GM12891 (cell line): ENCODE data around the gene TACC3.

Experiments
- PAX5 ChIP-seq: IDR thresholded peaks from 2 replicates; pipeline ENCODE4 v1.6.1; 2011; ENCODE audit warnings: low read length, moderate library complexity, mild to moderate bottlenecking; ENCODE audit not compliant: insufficient read depth, severe bottlenecking
- POLR2A ChIP-seq: IDR thresholded peaks from 2 replicates; pipeline ENCODE4 v1.6.1; 2011; ENCODE audit warnings: low read depth, low read length, control low read depth
- POLR2AphosphoS5 ChIP-seq: IDR thresholded peaks from 2 replicates; pipeline ENCODE4 v1.6.1; 2011; ENCODE audit warnings: low read depth, low read length, control low read depth
- POU2F2 ChIP-seq: IDR thresholded peaks from 2 replicates; pipeline ENCODE4 v1.6.1; 2011; ENCODE audit warnings: low read depth, mild to moderate bottlenecking, control low read depth, low read length, moderate library complexity
- SPI1 ChIP-seq: IDR thresholded peaks from 2 replicates; pipeline ENCODE4 v1.6.1; 2011; ENCODE audit warnings: low read depth, low read length, control low read depth
- TAF1 ChIP-seq: IDR thresholded peaks from 2 replicates; pipeline ENCODE4 v1.6.1; 2011; ENCODE audit warnings: low read depth, low read length, control low read depth

- no peak for TF ChIP-seq POLR2A
- no peak for TF ChIP-seq POLR2AphosphoS5
- TF ChIP-seq TAF1: no peak
- TF ChIP-seq POU2F2: no peak
- TF ChIP-seq SPI1: no peak
- TF ChIP-seq PAX5: no peak
Observed at GRCh38 chr4:1769692-1770091, 48.4 kb downstream of the TACC3 start.
